SKM-1 (cell line): ENCODE measurements around the gene CHST2.
"Not testable (repeated sequence)": the region's sequence is repeated elsewhere in the genome, so short reads cannot be mapped to it uniquely, and the experiment has no call there.

ENCODE experiments used
- DNase-seq: peaks from one replicate; lab custom pipeline; 2025; ENCODE audit not compliant: unreplicated experiment; lab: John Stamatoyannopoulos, UW

Gene CHST2, protein sequence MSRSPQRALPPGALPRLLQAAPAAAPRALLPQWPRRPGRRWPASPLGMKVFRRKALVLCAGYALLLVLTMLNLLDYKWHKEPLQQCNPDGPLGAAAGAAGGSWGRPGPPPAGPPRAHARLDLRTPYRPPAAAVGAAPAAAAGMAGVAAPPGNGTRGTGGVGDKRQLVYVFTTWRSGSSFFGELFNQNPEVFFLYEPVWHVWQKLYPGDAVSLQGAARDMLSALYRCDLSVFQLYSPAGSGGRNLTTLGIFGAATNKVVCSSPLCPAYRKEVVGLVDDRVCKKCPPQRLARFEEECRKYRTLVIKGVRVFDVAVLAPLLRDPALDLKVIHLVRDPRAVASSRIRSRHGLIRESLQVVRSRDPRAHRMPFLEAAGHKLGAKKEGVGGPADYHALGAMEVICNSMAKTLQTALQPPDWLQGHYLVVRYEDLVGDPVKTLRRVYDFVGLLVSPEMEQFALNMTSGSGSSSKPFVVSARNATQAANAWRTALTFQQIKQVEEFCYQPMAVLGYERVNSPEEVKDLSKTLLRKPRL

DNA sequence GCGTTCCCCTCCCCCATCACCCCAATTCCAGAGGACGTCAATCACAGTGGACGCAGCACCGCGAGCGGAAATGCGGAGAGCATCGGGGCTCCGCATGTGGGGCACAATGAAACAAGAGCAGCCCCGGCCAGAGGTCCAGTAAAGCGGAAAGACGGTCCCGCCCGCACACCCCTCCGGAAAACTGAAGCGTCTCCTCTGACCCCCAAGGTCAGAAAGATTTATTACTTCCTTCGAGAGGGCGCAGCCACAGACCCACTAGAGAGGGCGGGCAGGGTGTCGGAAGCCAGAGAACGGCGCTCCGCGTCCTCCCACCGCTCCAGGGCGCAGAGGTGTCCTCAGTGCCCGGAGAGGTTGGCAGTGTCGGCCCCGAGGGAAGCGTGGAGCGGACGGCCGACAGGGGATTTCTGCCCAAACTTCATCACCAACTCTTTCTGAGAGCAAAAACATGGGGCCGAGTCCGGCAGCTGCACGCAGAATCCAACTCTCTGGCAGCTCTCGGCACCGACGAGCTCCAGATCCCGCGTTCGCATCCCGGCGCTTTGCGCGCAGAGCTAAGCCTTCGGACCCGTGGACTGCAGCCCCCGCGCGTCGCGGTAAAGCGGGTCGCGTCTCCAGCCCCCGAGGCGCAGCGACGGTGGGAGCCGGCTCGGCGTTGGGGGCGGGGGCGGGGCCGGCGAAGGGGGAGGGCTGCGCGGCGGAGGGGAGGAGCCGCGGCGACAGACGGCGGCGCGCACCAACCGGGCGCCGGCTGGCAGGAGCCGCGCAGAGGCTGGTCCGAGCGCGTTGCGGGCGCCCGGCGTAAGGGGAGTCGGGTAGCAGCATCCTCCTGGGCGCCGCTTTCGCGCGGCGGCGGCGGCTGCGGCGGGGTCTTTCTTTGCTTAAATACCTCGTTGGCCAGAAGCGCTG lies at the start of gene CHST2:
Gene CHST2, plus strand, starts transcription at position 763 of the 906 bp plus-strand sequence. CDS start 1,046 bp downstream, outside the sequence.
- no peak for DNase-seq

GRCh38 chr3:143070977-143071551 lies 48.5 kb upstream of the CHST2 start:
- no peak for DNase-seq

DNA sequence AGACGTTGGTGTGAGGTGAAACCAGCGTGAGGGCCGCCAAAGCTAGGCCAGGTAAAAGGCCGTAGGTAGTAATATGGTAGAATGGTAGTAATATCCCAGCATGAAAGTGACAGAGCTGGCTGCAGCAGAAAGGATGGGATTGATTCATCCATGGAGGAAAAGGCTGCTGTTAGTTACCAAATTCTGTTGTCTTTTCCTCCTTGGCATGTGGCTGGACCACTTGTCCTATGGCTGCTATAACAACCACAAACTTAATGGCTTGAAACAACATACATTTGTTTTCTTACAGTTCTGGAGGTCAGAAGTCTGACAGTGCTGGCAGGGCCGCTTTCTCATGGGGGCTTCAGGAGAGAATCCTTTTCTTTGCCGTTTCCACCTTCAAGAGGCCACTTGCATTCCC lies 47.8 kb upstream of the CHST2 start:
- DNase-seq, result no peak

DNA sequence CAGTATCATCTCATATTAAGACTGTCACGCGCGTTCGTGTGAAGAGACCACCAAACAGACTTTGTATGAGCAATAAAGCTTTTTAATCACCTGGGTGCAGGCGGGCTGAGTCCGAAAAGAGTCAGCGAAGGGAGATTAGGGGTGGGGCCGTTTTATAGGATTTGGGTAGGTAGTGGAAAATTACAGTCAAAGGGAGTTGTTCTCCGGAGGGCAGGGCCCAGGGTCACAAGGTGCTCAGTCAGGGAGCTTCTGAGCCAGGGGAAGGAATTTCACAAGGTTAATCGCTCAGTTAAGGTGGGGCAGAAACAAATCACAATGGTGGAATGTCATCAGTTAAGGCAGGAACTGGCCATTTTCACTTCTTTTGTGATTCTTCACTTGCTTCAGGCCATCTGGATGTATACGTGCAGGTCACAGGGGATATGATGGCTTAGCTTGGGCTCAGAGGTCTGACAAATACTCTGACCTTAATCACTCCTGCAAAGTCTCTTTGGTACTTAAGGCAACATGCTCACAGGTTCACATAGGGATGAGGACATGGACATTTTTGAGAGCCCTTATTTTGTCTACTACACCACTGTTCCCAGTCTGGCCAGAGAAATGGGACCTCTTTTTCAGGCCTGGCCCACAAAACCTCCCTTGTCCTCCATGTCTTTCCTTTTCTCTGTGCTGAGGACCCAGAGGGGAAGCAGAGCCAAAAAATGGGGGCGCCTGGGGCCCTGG lies 47.1 kb upstream of the CHST2 start:
- DNase-seq, result not testable (repeated sequence)

- not testable (repeated sequence) for DNase-seq
Observed at GRCh38 chr3:143073541-143073940, 46.0 kb upstream of the CHST2 start.

DNA sequence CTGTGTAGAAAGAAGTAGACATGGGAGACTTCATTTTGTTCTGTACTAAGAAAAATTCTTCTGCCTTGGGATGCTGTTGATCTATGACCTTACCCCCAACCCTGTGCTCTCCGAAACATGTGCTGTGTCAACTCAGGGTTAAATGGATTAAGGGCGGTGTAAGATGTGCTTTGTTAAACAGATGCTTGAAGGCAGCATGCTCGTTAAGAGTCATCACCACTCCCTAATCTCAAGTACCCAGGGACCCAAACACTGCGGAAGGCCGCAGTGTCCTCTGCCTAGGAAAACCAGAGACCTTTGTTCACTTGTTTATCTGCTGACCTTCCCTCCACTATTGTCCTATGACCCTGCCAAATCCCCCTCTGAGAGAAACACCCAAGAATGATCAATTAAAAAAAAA lies 45.6 kb upstream of the CHST2 start:
- not testable (repeated sequence) for DNase-seq

GRCh38 chr3:143078883-143079282 lies 40.7 kb upstream of the CHST2 start:
- DNase-seq, result no peak

DNA sequence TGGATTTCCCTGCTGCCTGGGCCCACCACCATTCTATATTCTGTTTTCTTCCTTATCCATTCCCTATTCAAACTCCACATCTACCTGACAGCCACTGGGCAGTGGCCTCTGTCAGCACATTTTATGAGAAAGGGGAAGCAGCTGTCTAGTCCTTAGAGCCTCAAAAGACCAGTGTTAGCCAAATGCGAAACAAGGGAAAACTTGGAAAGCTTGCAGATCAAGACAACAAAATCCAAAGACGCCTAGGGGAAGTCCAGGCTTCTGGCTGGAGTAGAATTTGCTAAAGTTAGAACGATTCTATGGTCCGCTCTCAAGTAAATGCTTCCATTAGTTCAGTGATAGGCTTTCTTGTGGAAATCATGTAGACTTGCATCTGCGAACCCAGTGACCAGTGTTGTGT lies 39.4 kb upstream of the CHST2 start:
- DNase-seq, result no peak

DNA sequence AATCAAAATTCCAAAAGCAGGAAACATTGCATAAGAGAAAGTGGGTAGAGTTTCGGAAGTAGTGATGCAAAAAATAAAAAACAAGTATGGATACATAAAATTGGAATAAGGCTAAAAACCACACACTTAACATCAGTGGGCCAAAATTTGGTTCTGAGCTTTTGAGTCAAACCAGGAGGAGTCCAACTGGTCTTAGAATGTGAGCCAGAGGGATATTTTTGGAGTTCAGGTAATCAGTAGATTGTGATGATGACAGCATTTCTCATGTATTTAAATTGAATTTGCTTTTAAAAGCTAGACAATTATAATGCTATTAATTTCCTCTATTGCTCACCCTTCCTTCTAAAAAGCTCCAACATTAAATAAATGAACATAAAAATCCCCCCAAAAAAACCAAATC lies 38.2 kb upstream of the CHST2 start:
- no peak for DNase-seq

GRCh38 chr3:143081844-143082778 lies 37.5 kb upstream of the CHST2 start:
- no peak for DNase-seq

GRCh38 chr3:143083781-143084180 lies 35.8 kb upstream of the CHST2 start:
- DNase-seq, result no peak

- peak; percentile 21 for DNase-seq
Observed at GRCh38 chr3:143084856-143085731, 34.5 kb upstream of the CHST2 start.

GRCh38 chr3:143088835-143089234 lies 30.7 kb upstream of the CHST2 start:
- no peak for DNase-seq

- no peak for DNase-seq
Observed at GRCh38 chr3:143089965-143090364, 29.6 kb upstream of the CHST2 start.

- DNase-seq, result no peak
Observed at GRCh38 chr3:143090486-143090885, 29.1 kb upstream of the CHST2 start.

GRCh38 chr3:143090976-143091837 lies 28.4 kb upstream of the CHST2 start:
- DNase-seq, result no peak

- DNase-seq, result no peak
Observed at GRCh38 chr3:143092191-143092590, 27.4 kb upstream of the CHST2 start.

DNA sequence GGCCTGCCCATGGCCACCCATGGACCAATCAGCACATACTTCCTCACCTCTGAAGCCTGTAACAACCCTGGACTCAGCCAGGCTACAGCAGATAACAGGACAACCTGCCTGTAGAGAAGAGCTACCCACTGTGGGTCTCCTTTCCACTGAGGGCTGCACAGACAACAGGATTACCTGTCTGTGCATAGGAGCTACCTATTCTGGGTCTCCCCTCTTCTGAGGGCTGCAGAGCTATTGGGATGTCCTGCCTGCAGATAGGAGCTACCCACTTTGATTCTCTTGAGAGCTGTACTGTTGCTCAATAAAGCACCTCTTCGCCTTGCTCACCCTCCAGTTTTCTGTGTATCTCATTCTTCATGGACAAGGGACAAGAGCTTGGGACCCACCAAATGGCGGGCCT lies 23.8 kb upstream of the CHST2 start:
- DNase-seq, result no peak
